ENCODE data around the gene TSHZ3. TPM values are rescaled to one million over a fixed set of nuclear protein-coding genes. Genes with fewer than 3 reads are reported as not detected.

TSHZ3 gene
- total RNA-seq, 1 experiment from 2014 or later: 3.2 TPM

DNA sequence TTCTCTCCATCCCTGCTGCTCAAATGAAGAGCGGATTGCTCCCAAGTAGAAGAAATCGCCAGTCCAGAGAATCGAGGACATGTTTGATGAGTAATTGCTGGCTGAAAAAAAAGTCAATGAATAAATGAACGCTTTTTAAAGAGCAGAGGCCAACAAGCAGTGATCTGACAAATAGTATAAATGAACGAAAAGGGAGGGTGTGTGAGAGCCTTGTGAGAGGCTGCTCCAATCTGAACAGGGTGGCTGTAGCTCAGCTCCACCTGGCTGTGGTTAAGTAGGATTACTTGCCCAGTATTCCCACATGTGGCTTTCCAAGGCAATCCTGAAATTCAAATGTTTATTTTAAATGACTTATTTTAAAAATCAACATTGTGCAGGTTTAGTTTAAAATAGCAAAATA lies 117.1 kb downstream of the TSHZ3 start:
- Histone ChIP-seq H3K79me2 (ENCODE audit: insufficient read depth, low read length) (no peaks in the 10 kb centered on the region), H3K9ac (ENCODE audit: extremely low read depth, insufficient read length, low read length) (no peak overlapping the region), H3K56ac (ENCODE audit: insufficient read length, low read depth, low read length) (no peak overlapping the region), H3K79me1 (ENCODE audit: insufficient read depth, low read depth, low read length, poor library complexity, severe bottlenecking) (no peaks in the 10 kb centered on the region), H3K27me3 (ENCODE audit: insufficient read depth, low read length) (no peaks in the 10 kb centered on the region), H3K14ac (ENCODE audit: insufficient read depth, low read length) (no peak overlapping the region), H2AFZ (ENCODE audit: low read length) (no peak overlapping the region), H3T11ph (ENCODE audit: low read length) (no peak overlapping the region), H2BK12ac (ENCODE audit: insufficient read length, low read depth, low read length) (no peak overlapping the region), H3K23me2 (ENCODE audit: insufficient read length, low read depth, low read length, poor library complexity, severe bottlenecking) (no peaks in the 10 kb centered on the region), H4K8ac (replicated peaks; ENCODE audit: insufficient read length, low read depth, low read length) (no peak overlapping the region), H3K9me3 (ENCODE audit: control insufficient read depth, low read depth, low read length) (no peaks in the 10 kb centered on the region), H2BK5ac (ENCODE audit: insufficient read length, low read length) (no peak overlapping the region), H3K27ac (ENCODE audit: insufficient read length, low read depth, low read length) (no peak overlapping the region), H2BK120ac (ENCODE audit: low read depth, low read length, poor library complexity, severe bottlenecking) (no peak overlapping the region), H4K91ac (ENCODE audit: insufficient read length, low read depth, low read length) (no peak overlapping the region), H3K4me1 (ENCODE audit: insufficient read depth, low read length) (no peaks in the 10 kb centered on the region), H3K4ac (ENCODE audit: low read depth, low read length) (no peak overlapping the region), H3K4me2 (ENCODE audit: insufficient read depth, insufficient read length, low read length) (no peak overlapping the region), H2AK5ac (ENCODE audit: insufficient read length, low read length) (no peak overlapping the region), H2BK15ac (ENCODE audit: low read depth, low read length) (no peak overlapping the region), H4K20me1 (ENCODE audit: control insufficient read depth, insufficient read depth, insufficient read length) (no peaks in the 10 kb centered on the region), H3K18ac (ENCODE audit: insufficient read length, low read depth, low read length) (no peak overlapping the region), H2BK20ac (ENCODE audit: low read depth, low read length, poor library complexity, severe bottlenecking) (no peak overlapping the region), H4K5ac (ENCODE audit: insufficient read length, low read depth, low read length) (no peak overlapping the region), H3K23ac (ENCODE audit: insufficient read length, low read depth, low read length) (no peak overlapping the region)
- Mint-ChIP-seq H3K9me3 (no peaks in the 10 kb centered on the region), H3K36me3 (ENCODE audit: insufficient read depth in 1 of 3, low read depth in 3 of 3) (no peaks in the 10 kb centered on the region), H3K4me1 (peaks cover 0 to 5% of the 10 kb centered on the region in 2 experiments; a peak in 2 of 4 replicates), H3K27me3 (ENCODE audit: low read depth) (no peaks in the 10 kb centered on the region), H3K27ac (no peak overlapping the region), H3K4me3 (no peak overlapping the region)
- WGBS (ENCODE audit: extremely low coverage, insufficient read length, low lambda C conversion rate): no CpG with 5 or more reads among the region's 5 CpGs
- TF ChIP-seq CTCF (conservative IDR thresholded peaks at IDR 0.05): peak; percentile 54
- DNase-seq: no peak
